NCI-H748 treated with DMSO at 0.1 percent for 48 hours (cell line): ENCODE measurements around the gene RGS6.

Experiments
- DNase-seq: peaks from one replicate; lab custom pipeline; 2025; lab: John Stamatoyannopoulos, UW

The RGS6 gene

GRCh38 chr14:72553656-72554055 is 621.4 kb downstream of the RGS6 start:
- no peak for DNase-seq

GRCh38 chr14:72554401-72554800 is 622.2 kb downstream of the RGS6 start:
- no peak for DNase-seq

GRCh38 chr14:72554994-72555608 is 622.9 kb downstream of the RGS6 start:
- DNase-seq, result no peak

- DNase-seq, result no peak
Measured at GRCh38 chr14:72555609-72556000, 623.4 kb downstream of the RGS6 start.

GRCh38 chr14:72557671-72558070 is 625.4 kb downstream of the RGS6 start:
- no peak for DNase-seq

GRCh38 chr14:72558721-72559120 is 626.5 kb downstream of the RGS6 start:
- DNase-seq, result no peak

GRCh38 chr14:72559202-72559601 is 627.0 kb downstream of the RGS6 start:
- no peak for DNase-seq

GRCh38 chr14:72559669-72560255 is 627.5 kb downstream of the RGS6 start:
- no peak for DNase-seq

- DNase-seq, result no peak
Measured at GRCh38 chr14:72560331-72560730, 628.1 kb downstream of the RGS6 start.

GRCh38 chr14:72560889-72561493 is 628.8 kb downstream of the RGS6 start:
- no peak for DNase-seq

- DNase-seq, result no peak
Measured at GRCh38 chr14:72562300-72562699, 630.1 kb downstream of the RGS6 start.

GRCh38 chr14:72563676-72564075 is 631.4 kb downstream of the RGS6 start:
- no peak for DNase-seq

GRCh38 chr14:72565149-72565559 is 632.9 kb downstream of the RGS6 start:
- no peak for DNase-seq

GRCh38 chr14:72565917-72566316 is 633.7 kb downstream of the RGS6 start:
- DNase-seq, result no peak

- no peak for DNase-seq
Measured at GRCh38 chr14:72567226-72567625, 635.0 kb downstream of the RGS6 start.

GRCh38 chr14:72568296-72568992 is 636.2 kb downstream of the RGS6 start:
- no peak for DNase-seq

GRCh38 chr14:72573725-72574417 is 641.6 kb downstream of the RGS6 start:
- DNase-seq, result no peak

GRCh38 chr14:72574715-72575114 is 642.5 kb downstream of the RGS6 start:
- no peak for DNase-seq

- no peak for DNase-seq
Measured at GRCh38 chr14:72576258-72576657, 644.0 kb downstream of the RGS6 start.

GRCh38 chr14:72577521-72577920 is 645.3 kb downstream of the RGS6 start:
- DNase-seq, result no peak

GRCh38 chr14:72578514-72578913 is 646.3 kb downstream of the RGS6 start:
- DNase-seq, result no peak

GRCh38 chr14:72582582-72582981 is 650.4 kb downstream of the RGS6 start:
- DNase-seq, result no peak
